HG03135 (cell line): ENCODE data around the gene ABHD12B.
"Not testable (repeated sequence)": the region's sequence is repeated elsewhere in the genome, so short reads cannot be mapped to it uniquely, and the experiment has no call there.

Experiments used
- ATAC-seq: cut with Tn5 transposase; IDR thresholded peaks from one replicate; pipeline ENCODE4 v1.9.1; 2021; ENCODE audit warnings: mild to moderate bottlenecking, moderate library complexity; ENCODE audit not compliant: unreplicated experiment

ABHD12B gene

DNA sequence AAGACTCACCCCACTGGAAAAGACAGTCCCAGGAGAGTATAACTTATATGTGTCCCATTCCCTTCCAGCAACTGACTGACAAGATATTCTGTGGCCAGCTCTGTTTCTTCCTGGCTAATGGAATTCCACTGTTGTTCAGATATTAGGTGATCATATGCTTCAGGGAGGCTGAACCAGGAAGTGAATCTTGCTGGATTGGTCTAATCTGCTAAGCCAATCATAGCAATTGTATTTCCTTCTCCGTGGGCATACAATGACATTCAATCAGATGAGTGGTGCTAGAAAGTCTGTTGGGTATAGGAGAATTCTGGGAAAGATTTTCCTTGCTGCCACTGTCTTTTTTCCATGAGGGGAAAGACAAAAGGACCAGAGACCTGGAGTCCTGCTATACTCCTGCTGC lies 60.3 kb downstream of the ABHD12B start:
- no peak for ATAC-seq

DNA sequence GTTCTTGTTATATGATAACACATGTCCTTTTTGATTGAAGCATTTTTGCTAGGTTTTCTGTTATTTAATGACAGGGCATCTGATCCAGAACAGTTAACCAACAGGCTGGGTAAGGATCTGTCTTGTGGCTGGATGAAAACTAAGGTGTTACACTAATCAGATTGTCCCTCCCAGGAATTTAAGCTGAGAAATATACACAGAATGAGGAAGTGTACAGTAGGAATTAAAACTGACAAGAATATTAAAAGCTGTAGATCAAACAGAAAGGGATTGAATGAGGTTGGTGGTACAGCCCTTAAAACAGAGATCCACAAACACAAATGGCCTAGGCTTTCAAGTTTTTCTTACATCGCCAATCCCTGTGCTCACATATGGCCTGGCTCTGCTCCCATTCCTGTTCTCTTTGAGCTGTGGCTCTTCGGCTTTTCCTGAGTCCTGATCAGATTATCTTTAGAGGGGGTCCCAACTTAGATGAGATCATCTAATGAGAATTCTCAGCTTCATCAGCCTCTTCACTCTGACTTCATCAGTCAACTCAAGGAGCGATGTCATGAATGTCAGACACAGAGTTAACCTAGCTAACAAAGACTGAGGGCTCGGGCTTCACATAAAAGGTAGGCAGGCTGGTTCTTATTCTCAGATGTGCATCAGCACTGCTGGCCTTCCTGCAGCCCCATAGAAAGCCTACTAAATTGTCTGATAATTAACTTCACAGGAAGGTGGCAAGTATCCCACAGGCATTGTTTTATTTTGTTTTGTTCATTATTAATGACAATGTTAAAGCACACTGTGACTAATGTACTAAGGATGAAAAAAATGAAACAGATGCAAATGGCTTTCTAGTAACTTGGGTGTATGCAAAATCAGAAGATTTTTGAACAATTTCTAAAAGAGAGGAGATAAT lies 61.0 kb downstream of the ABHD12B start:
- ATAC-seq, result no peak

DNA sequence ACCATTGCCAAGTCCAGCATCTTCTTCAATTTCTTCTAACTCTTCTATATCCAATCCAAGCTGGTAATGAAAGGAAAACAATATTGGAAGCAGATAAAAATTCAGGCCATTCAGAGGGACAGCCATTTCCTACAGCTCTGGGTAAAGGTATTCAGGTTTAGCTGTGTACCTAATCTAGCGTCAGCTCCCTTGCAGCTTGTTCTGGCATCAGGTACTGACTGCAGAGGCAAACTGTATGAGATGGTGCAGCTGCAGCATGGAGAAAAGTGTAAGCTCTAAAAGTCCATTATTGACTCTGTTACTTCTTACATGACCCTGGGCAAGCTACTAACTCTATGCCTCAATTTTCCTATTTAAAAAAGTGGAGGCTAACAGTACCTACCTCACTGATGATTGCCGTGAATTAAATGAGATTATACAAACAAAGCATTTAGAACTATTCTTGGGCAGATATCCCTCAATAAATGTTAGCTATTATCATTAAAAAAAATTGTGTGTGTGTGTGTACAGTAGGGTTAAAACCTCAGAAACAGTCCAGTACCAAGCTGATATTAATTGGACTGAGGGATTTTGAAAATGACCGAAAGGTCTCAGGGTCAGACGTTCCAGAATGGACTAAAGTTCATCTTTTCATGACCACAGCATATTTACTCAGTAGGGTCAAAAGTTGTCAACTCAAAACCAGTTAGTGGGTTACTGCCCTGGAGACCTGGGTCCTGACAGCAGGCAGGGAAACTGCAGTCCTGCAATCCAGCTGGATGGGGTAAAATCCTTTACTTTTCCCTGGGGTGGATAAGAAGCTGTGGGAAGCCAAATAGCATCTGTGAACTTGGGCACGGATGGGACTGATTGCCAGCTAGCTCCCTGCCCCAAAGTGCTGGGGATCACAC lies 63.5 kb downstream of the ABHD12B start:
- no peak for ATAC-seq

DNA sequence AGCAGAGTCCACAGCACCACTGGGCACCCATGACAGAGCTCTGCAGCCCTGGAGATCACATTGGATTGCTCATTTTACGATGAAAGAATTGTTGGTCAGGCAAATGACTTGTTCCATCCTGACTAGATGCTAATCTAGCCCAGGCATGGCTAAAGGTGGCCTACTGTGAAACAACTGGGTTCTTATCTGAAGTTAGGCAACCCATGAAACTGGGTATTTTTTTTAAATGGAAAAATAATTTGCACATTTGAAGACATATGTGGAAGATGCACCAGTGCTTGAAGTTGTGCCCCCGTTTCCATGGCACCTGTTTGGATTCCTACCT lies 64.1 kb downstream of the ABHD12B start:
- ATAC-seq, result no peak

DNA sequence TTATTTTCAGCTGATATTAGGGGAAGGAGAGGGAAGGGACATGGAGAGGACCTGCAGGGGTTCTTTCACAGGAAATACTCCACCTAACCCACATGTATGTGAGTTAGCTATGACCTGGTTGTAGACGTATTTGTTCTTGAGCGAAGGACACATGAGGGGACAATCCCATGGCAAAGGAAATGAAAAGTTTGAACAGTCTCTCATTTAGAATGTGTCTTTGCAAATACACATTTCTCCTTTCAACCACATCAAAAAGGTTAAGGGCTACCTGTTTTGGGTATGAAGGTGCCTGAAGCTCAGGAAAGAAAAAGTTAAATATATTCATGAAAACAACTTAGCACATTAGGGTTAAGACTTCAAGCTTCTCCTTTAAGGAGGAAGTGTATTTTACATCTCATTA lies 65.0 kb downstream of the ABHD12B start:
- ATAC-seq, result no peak

DNA sequence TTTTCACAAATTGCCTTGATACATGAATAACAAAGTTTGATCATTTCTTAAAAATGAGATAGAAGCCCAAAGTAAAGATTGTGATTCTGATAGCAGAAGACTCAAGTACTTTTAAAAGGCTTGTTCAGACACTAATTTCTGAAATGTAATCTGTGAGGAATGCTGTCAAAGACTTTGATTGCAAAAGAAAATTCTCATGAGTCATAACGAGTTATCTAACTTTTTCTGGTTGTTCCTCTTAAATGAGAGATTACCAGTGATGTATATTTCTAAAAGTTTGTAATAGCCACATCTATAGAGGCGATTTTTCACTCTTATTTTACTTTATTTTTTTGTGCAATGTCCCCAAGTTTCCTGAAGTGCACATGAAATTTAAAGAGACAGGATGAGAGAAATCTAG lies 65.5 kb downstream of the ABHD12B start:
- ATAC-seq, result no peak

DNA sequence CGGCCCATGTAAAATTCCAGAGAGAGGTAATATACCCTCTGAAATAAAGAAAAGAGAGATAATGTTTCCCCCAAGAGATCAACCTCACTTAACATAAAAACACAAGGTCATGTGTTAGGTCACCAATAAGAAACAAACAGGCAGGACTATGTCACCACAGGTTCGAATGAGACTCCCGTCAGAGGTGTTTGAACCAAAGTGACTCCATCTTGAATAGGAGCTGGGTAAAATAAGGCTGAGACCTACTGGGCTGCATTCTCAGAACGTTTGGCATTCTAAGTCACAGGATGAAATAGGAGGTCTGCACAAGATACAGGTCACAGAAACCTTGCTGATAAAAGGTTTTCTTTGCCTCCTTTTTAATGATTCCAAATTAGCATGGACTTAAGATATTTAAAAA lies 65.9 kb downstream of the ABHD12B start:
- no peak for ATAC-seq

DNA sequence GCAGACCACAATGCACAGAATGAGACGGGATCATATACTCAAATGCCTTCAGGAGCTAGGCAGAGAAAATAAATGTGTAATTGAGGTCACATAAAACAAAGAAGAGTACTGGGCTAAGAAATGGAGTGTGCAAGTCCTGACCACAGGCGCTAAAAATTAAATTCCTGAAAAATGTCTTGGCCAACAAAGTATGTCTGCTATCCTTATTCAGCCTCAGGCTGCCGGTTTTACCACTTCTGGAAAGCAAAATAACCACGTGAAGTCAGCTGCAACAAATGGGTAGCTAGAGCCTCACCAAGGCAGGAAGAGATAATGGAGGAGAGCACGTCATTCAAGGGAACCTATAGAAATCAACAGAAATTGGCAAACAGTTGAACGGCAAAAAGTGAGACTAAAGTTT lies 69.3 kb downstream of the ABHD12B start:
- ATAC-seq, result no peak

DNA sequence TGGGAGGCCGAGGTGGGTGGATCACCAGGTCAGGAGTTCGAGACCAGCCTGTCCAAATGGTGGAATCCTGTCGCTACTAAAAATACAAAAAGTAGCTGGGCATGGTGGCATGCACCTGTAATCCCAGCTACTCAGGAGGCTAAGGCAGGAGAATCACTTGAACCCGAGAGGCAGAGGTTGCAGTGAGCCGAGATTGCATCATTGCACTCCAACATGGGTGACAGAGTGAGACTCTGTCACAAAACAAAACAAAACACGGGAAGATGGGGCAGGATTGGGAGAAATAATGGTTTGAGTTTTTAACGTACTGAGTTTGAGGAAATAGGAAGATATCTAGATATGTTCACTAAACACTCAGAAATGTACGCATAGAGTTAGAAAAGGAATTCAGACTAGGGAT lies 69.8 kb downstream of the ABHD12B start:
- ATAC-seq, result not testable (repeated sequence)

DNA sequence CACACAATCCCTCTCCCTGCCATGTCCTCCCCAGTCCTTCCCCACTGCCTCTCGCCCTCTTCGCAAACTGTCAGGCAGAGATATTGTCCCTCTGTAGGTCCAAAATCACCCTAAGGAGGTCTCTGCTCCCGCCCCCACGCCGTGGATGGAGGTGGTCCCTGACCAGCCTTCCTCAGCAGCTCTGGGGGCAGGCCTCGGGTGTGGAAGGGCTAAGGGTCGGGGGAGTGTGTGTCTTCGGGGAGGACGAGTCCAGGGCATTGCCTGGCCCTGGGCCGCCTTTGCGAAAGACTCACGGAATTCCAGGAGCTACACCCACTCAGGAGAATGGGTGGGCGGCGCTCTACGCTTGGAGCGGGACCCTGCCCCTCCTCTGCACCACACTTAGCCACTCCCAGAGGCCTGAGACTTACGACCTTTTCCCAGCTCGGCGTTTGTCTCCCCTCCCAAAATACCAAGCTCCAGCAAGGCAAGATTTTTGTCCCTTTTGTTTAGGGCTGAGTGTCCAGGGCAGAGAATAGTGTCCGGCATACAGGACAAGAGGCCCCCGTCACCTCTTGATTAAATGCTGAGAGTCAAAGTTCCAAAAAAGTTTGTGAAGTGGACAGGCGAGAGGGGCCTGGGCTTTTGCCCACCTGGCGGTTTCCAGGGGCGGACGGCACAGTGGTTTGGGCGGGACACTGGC lies 71.5 kb downstream of the ABHD12B start:
- ATAC-seq, result no peak

DNA sequence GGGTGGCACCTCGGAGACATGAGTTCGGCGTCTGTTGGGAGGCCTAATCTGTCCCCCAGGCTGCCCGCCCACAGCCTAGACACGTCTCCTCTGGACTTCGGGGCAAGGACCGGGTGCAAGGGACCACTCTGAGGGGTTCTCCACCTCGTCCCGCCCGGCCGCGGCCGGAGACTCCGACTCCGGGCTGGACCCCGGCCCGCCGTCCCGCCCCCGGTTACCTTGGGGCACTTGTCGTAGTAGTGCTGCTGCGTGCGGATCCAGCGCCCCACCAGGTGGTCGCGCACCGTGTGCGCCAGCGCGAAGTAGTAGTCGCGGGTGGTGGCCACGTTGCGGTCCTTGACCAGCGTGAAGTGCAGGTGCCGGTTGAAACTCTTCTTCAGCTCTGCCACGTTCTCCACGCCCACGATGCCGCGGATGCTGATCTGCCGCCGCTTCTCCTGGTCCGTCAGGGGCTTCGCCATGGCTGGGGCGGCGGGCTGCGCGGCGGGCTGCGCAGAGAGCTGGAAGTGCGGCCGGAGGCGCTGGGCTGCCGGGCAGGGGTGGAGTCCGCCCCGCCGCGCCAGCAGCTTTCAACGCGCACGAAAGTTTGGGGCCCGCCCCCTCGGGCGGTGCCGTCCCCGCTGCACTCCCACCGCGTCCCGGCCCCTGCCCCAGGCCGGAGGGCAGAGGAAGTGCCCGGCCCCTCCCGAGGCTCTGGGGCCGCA lies 72.2 kb downstream of the ABHD12B start, which contains the start of gene PYGL:
Gene PYGL, minus strand, starts transcription at position 541 of the 704 bp plus-strand sequence. Its CDS starts 80 bp downstream, at position 461.
- no peak for ATAC-seq

DNA sequence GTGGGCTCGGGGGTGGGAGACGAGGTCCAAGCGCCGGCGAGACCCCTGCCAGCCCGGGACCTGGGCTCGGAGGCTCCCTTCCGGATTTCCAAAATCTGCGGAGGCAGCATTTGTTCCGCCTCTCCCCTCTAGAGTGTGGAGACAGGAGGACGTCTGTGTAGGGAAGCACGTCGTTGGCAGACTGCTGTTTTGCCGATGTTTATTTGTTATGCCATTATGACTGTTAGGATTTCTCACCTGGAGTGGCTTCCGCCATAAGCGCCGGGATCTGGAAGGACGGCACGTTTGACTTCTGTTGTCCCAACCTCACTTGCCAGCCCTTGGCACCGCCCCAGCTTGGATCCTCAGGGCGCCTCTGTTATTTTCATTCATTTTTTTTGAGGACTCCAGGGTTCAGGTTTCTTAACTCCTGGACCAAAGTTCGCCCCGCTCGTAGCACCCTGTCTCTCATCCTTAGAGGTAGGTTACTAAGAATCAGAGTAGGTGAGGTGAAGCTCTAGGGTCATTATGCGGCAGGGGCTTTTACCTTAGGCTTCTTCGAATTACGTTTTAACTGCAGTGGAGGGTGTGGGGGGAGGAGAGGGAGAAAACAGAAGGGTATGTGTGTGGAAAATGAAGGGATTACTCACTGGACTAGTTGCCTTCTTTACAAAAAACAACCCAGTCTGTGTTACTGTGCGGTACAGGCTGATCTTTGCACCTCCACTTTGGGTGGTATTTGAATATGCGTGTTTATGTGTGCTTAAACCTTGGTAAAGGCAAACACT lies 73.0 kb downstream of the ABHD12B start:
- ATAC-seq, result no peak

DNA sequence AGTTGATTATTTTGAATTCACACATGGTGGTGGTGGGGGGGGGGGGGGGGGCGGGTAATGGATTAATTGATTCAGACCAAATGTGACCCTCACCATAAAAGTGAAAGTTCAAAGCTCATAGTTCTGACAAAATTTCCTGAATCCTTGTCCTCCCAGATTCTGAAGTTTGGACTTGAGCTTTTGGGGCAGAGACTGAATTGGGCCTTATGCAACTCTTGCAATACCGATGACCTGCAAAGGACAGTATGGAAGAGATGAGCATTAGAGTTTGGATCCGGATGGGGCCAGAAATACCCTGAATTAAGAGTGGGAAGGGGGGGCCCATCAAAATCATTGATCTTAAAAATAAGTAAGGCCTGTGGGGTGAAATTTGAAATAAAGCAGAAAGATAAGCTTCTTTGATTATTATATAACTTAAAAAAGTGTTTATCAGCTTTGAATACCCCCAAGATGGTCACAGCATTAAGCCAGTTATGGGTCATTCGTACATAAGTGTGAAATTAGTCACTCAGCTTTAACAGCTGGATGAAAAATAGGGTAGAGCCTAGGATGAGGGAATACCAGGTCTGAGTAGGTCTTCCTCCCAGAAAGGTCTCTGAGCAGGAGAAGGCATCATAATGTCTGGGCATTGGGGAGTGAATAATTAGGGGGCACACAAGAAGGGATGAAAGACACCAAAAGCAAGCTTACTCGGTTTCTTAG lies 74.5 kb downstream of the ABHD12B start:
- ATAC-seq, result no peak

DNA sequence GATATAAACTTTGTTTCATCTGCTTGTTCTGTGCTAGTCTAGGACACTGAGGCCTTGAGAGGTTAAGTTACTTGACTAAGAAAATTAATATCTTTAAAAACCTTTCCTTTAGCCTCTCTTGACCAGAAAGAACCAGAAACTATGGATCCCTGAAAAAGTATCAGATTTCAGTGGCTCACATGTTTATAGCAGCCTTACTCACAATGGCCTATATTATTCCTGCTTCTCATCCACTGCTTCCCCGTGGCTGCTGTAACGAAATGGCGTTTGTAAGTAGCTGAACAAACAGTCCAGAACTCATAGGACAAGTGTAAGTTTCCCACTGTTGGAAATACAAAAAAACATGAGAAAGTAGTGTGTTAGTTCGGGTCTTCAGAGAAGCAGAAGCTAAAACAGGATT lies 75.6 kb downstream of the ABHD12B start:
- ATAC-seq, result no peak

DNA sequence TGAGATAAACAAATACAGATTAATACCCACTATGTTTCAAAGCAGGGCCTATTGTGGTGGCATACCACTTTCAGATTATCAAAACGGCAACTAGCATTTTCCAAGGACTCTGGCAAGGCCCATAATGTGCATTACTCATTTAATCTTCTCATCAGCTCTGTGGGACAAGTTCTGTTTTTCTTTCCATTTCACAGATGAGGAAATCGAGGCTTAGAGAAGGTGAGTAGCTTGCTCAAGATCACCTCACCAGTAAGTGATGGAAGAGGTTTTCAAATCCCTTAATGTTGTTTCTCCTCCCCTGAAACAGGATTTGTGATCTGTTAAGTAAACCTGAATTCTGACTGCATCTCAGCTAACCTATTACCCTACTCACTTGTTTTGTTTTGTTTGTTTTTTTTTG lies 76.4 kb downstream of the ABHD12B start:
- ATAC-seq, result no peak

DNA sequence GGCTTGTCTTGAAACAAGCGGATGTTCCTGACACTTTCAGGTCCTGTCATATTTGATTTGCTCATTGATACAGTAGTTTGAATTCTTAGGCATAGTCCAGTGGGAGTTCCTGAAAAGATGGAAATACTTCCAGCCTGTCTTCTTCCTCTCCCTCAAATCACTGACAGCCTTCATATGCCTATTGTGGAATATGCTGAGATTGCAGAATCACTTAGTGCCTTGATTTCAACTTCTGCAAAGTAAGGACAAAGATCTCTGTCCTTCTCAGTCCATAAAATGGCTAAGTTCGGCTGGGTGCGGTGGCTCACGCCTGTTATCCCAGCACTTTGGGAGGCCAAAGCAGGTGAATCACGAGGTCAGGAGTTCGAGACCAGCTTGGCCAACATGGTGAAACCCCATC lies 79.2 kb downstream of the ABHD12B start:
- no peak for ATAC-seq

DNA sequence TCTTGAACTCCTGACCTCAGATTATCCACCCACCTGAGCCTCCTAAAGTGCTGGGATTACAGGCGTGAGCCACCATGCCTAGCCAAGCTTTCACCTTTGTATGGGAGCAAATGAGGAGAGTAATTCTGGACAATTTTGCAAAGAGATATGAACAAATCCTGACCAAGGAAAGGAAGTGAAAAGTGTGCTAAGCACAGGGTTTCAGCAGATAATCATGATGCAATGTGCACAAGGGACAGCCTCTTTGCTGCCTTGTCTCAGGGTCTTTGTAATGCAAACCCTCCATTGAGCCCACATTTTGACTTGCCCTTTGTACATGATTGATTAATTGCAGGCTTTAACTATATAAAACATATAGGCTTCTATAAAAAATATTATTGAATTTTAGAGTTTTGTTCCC lies 81.6 kb downstream of the ABHD12B start:
- ATAC-seq, result no peak
